SKM-1 treated with dmso at 0.1 percent for 144 hours (cell line): ENCODE data around the gene LRRC8A.
"Not testable (repeated sequence)": the region's sequence is repeated elsewhere in the genome, so short reads cannot be mapped to it uniquely, and the experiment has no call there.

Experiments used
- DNase-seq: peaks from one replicate; lab custom pipeline; 2025; ENCODE audit not compliant: unreplicated experiment; lab: John Stamatoyannopoulos, UW

The LRRC8A gene

DNA sequence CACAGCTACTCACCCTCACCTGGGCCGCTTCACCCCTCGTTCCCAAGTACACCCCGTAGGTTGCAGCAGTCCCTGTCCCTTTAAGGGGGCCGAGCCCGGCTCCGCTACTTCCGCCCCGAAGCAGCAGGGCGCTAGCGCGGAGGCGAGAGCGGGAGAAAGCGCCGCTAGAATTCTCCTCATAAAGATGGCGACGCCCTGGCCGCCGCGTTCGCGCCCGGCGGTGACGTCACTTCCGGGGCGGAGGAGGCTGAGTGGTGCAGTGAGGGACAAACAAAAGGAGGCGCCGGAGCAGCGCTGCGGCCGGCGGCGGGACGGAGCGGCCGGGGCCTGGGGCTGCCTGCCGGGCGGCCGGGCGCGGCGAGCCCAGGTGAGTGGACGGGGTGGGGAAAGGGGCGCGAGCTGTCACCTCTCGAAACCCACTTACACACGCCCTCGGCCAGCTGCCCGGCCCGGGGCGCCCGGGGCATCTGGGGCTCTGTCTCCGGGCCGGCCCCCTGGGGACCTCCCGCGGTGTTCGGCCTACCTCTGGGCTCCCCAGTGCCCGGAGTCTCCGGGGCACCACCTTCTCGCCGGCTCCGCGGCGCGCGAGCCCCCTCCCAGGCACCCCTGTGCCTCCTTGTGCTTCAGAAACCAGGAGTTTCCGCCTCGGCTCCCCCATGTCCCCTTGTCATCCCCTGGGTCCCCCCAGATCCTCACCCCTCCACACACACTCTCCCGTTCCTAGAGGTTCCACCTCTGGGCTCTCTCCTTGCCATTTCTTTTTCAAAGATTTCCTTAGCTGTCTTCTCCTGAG lies at the start of gene LRRC8A, which contains the start of gene KYAT1:
Gene LRRC8A (plus strand): TSS at position 250 of the 793 bp plus-strand sequence. CDS start 25,032 bp downstream, outside the sequence.
Gene KYAT1 (minus strand): TSS at position 67 of the 793 bp plus-strand sequence. CDS start 36,545 bp downstream, outside the sequence.
- peak; percentile 94 for DNase-seq

DNA sequence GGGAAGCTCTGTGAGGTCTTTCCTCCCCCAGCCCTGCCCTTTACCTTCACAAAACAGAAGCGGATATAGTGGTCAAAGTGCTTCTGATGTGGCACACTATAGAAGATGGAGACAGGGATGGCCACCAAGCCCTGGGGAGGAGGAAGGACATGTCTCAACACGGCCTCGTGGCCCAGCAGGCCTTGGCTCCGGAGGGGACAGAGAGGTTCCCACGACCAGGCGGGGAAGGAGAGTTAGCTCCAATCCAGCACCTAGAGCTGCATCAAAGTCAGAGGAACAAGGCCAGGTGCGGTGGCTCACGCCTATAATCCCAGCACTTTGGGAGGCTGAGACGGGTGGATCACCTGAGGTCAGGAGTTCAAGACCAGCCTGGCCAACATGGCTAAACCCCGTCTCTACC lies 48.2 kb upstream of the LRRC8A start:
- DNase-seq: no peak

DNA sequence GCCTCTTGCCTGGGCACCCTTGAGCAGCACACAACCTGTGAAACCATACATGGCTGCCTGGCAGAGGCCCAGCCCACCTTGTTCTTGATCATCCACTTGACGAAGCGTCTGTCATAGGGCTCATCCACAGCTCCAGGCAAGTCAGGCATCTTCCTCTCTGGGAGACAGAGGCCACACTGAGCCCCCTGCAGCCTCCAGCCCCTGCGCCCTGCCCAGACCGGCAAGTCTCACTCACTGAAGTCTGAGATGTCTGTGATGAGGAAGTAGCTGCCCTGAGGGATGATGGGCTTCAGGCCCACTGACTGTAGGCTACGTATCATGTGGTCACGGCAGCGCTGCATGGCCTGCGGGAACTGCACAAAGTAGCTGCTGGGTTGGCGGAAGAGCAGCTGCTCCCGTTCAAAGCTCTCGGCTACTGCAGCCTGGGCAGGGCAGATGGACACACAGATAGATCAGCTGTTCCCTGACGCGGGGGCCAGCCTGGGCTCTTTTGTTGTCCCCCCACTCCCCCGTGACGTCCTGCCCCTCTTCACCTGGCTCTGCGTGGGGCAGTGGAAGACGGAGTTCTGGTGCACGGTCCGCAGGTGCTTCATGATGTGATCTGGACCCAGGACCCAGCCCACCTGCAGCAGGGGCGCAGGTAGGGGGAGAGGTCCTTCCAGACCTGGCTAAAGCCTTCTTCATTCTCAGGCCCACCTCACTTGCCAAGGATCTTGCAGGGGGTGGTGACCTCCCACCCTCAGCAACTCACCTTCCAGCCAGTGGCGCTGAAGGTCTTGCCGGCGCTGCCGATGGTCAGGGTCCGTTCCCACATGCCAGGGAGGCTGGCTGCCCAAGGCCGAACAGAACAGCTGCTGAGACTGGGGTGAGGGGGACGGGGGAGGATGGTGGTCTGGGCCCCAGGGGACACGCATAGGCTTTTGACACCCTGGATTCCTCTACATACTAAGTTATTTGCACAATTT lies 46.4 kb upstream of the LRRC8A start:
- DNase-seq: no peak

DNA sequence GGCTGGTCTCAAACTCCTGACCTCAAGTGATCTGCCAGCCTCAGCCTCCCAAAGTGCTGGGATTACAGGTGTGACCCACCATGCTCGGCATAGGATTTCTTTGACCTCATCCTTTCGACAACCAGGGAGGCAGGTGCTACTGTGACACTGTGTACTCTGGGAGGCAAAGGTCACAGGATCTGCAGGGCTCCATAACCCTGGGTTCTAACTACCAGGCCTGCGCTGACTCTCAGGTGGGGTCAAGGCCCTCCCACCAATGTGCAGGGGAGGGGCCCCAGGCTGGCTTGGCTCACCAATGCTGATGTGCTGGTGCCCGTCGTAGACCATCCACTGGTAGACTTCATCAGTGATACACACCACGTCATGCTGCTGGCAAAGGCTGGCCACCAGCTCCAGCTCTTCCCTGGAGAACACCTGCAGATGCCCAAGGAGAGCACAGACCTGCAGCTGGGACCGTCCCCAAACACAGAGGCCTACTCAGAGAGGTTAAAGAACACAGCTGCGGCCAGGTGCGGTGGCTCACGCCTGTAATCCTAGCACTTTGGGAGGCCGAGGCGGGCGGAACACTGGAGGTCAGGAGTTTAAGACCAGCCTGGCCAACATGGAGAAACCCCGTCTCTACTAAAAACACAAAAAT lies 45.3 kb upstream of the LRRC8A start:
- no peak for DNase-seq

DNA sequence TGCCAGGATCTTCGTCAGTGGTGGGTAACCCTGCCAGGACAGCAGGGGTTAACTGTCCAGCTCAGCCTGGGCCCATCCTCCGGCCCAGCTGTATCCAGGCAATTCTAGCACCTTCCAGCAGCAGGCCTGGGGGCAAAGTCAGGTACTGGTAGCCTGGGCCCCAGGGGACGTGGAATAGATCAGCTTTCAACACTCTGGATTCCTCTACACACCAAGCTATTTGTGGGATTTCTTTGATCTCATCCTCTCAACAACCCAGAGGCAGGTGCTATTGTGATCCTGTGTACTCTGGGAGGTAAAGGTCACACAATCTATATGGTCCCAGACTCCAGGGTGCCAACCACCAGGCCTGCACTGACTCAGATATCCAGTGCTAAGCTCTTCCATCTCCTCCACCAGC lies 43.6 kb upstream of the LRRC8A start:
- DNase-seq: no peak

DNA sequence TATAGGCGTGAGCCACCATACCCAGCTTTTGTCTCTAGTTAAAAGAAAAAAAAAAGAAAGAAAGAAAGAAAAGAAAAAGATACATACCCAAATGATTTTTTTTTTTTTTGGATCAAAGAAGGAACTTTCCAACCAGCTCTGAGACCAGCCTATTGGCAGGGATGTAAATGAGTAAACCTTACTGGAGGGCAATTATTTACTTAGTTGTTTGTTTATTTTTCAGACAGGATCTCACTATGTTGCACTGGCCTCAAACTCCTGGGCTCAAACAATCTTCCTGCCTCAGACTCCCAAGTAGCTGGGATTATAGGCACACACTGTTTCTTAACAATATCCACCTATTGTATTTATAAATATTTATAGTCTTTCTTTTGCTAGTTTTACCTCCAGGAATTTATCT lies 41.4 kb upstream of the LRRC8A start:
- no peak for DNase-seq

DNA sequence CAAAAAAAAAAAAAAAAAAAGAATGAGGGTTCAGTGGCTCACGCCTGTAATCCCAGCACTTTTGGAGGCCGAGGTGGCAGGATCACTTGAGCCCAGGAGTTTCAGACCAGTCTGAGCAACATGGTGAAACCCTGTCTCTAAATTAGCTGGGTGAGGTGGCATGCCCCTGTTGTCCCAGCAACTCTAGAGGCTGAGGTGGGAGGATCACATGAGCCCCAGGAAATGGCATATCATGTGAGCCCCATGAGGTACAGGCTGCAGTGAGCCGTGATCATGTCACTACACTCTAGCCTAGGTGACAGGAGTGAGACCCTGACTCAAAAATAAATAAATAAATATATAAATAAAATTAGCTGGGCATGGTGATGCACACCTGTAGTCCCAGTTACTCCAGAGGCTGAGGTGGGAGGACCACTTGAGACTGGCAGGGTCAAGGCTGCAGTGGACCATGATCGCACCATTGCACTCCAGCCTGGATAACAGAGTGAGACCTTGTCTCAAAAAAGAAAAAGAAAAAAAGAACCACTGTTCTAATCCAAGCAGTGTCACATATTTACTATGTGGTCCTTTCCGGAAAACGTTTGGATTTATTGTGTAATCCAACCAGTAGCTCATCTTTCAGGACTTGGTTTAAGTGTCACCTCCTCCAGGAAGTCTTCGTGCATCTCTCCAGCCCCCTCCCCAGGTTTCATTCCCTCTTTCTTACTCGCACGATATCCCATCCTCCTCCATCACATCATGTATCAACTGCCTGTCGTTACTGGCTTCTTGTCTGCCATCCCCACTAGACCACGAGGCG lies 40.0 kb upstream of the LRRC8A start:
- no peak for DNase-seq

DNA sequence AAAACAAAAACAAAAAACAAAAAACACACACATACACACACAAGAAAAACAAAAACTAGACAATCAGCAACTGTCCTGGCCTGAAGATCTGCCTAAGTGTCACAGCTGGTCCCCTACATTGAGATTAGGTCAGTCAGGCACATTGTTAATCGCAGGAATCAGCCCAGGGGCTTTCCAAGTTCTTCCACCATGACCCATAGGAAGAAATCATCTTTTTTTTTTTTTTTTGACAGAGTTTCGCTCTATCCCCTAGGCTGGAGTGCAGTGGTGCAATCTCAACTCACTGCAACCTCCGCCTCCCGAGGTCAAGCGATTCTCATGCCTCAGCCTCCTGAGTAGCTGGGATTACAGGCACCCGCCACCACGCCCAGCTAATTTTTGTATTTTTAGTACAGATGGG lies 38.8 kb upstream of the LRRC8A start:
- not testable (repeated sequence) for DNase-seq

DNA sequence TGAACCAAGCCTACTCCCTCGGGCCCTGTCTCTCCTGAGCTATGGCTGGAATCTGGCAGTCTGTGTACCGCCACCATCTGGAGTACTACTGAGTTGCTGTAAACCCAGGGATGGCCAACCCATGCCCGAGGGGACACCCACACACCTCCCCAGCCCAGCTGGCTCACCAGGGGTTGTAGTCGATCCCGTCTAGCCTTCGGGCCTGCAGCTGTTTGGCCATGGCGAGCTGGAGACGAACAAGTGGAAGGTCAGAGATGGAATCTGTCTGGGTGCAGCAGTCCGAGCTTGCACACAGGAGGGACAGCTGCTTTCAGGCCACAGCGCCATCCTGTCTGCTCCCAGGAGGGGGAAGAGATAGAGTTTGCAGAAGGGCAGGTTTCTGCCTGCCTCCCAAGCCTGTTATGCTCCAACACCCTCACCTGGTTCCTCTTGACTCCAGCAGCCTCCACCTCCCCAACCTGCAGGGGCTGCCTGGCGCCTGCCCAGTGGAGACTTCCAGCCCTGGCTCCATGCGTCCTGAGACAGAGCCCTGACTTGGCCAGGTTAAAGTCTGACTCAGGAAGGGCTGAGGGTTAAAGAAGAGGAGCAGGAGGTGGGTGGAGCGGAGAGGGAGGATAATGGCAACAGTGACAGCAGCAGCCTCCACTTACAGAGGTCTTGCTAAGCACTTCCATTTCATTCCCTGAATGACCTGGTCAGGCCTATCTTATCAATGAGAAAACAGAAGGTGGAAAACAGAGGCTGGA lies 36.6 kb upstream of the LRRC8A start:
- no peak for DNase-seq

DNA sequence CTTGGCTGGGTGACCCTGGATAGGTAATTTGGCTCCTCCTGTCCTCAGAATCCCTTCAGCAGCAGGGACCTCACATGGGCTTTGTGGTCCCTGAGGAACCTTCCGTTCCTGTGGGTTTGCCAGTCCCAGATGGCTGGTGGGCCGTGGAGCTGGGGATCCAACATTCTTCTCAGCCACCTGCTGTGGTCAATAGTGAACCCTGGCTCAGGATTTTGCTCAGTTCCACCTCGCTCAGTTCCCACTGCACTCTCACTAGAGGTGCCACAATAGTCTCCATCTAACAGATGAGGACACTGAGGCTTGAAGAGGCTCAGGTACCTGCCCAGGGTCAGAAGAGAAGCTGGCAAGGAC lies 35.3 kb upstream of the LRRC8A start:
- no peak for DNase-seq

DNA sequence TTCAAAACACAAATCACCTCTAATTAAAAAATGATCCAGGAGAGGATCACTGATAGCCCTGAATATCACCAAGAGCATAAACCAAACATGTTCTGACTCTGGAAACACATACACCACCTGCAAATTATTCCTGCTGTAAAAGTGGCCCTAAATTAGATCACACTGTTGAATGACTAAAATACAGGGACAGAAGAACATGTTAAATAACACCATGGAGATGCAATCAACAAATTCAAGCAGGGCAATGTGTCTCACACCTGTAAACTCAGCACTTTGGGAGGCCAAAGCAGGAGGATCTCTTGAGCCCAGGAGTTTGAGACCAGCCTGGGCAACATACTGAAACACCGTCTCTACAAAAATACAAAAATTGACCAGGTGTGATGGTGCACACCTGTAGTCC lies 34.1 kb upstream of the LRRC8A start:
- DNase-seq: no peak

- DNase-seq: not testable (repeated sequence)
Observed at GRCh38 chr9:128851024-128851423, 30.9 kb upstream of the LRRC8A start.

- peak; percentile 40 for DNase-seq
Observed at GRCh38 chr9:128851779-128852600, 29.9 kb upstream of the LRRC8A start.

DNA sequence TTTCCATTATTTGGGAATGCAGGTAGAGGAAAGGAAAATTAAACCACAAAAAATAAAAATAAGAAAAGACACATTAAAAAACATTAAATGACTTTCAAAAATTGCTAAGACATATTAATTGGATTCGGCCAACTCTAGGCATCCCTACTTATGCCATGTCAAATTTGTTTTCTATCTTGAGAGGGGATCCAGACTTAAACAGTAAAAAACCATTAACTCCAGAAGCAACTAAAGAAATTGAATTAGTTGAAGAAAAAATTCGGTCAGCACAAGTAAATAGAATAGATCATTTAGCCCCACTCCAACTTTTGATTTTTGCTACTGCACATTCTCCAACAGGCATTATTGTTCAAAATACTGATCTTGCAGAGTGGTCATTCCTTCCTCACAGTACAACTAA lies 29.3 kb upstream of the LRRC8A start:
- not testable (repeated sequence) for DNase-seq

DNA sequence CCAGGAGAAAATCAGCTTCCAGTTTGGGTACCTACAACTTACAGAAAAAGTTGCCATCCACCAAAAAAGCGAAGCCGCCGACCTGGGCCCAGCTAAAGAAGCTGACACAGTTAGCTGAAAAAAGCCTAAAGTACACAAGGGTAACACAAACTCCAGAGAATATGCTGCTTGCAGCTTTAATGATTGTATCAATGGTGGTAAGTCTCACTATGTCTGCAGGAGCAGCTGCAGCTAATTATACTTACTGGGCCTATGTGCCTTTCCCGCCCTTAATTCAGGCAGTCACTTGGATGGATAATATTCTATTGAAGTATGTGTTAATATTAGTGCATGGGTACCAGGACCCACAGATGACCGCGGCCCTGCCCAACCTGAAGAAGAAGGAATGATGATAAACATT lies 27.5 kb upstream of the LRRC8A start:
- DNase-seq: not testable (repeated sequence)

- not testable (repeated sequence) for DNase-seq
Observed at GRCh38 chr9:128858476-128858875, 23.5 kb upstream of the LRRC8A start.

DNA sequence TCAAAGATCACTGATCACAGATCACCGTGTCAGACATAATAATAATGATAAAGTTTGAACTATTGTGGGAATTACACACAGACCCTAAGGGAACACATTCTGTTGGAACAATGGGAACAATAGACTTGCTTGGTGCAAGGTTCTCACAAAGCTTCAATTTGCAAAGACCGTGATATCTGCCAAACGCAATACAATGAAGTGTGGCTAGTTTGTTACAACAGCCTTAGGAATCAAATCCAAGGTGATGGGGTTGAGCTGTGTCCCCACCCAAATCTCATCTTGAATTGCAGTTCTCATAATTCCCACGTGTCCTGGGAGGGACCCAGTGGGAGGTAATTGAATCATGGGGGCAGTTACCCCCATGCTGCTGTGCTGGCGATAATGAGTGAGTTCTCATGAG lies 21.0 kb upstream of the LRRC8A start:
- DNase-seq: no peak

GRCh38 chr9:128861501-128861900 lies 20.4 kb upstream of the LRRC8A start:
- no peak for DNase-seq

DNA sequence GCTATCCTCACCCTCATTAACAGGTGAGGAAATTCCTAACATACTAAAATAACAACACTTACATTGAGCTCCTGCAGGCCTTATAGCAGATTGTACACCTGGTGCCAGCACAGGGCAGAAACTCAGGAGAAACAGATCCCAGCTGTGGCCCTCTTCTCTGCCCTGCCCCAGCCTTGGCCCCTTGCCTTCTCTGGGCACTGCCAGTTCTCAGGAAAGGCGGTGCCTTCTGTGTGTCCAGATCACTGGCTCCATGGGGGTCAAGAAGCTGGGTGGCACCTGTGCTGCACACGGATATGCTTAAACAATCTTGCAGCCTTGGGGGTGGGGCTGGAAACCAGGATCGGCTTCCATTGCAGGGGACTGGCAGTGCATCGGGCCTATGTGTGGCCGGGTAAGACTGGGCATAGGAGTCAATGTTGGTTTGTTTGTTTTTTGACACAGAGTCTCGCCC lies 19.5 kb upstream of the LRRC8A start:
- DNase-seq: no peak
